ENCODE results near the gene PDCD10.

Gene PDCD10

DNA sequence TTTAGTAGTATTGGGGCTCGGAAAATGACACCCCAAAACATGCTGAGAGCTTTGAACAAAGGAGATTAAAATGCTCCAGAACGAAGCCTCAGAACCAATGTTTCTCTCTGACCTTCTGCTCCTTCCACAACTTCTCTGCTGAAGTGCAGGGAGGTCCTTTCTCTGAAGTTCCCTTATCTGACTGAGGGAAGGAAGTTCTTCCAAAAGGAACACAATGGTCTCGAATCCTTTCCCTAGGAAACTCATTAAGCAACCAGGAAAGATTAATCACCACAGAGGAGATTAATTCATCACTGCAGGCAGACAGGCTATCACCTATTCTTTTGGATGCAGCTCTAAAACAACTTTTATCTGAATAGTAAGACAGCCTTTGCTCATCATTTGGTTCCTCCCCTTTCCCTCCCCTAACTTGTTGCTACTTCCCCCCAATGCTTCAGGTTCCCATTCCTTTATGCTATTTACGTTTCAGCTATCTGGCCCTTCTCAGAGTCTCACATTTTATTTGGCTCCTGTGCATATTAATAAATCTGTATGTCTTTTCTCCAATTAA is 62.7 kb downstream of the PDCD10 start:
- no peak for DNase-seq

DNA sequence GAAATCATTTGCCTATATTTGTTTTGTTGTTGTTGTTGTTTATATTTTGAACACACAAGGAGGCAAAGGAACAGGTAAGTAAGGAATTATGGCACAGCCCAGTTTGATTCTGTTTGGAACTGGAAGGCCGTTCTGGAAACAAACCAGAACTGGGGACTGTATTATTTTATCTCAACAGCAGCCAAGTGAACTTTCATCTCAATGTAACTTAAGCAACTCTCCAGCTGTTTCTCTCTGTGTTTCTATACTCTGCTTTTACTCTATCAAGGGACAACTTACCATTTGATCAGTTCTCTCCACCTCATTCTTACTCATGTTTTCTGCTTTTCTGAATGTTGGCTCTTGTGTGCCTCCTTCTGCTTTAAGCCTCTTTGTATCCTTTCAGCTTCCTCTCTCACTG is 65.0 kb downstream of the PDCD10 start:
- DNase-seq, result no peak

DNA sequence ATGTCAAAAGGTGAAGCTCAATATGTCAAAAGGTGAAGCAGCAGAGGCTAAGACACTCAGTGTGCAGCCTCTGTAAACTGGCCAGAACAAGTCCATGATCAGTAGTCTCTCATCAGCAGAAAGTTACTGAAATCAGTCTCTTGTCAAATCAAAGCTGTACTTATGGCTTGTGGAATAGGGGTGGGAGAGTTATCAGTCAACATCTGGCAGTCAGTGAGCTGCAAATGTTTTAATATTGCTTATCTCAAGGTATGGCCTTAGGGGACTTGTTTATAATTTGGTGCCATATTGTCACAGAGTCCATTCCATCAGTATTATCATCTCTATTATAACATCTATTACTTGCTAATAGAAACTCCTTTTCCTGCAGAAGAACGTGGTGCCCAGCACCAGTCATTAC is 66.0 kb downstream of the PDCD10 start:
- no peak for DNase-seq

DNA sequence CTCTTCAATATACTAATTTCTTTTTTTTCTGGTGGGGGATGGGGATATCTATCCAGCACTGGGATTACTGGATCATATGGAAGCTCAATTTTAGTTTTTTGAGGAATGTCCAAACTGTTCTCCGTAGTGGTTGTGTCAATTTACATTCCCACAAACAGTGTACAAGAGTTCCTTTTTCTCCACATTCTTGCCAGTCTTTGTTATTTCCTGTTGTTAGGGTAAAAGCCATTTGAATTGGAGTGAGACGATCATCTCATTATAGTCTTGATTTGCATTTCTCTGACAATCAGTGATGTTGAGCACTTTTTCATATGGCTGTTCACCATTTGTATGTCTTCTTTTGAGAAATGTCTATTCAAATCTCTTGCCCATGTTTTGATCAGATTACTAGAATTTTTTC is 68.1 kb downstream of the PDCD10 start:
- no peak for DNase-seq

DNA sequence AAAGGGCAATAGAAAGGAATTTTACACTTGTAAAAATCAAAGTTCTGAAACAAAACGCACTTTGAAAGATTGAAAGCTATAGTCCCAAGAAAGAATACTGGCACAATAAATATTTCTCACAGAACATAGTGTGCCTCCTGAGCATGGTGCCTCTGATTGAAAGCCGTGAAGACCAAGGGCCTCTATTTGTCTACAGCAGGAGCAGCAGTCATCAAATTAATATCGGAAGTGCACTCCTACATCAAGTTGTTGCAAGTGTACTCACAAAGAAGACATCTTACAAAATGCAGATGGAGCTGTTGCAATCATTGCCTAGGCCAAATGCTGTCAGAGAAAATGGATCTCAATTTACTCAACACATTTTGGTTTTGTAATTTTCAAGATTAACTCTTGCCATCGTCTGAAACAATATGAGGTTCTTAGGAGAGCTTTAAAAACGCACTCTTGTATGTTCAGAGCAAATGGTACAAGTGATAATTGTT is 71.7 kb downstream of the PDCD10 start:
- no peak for DNase-seq

DNA sequence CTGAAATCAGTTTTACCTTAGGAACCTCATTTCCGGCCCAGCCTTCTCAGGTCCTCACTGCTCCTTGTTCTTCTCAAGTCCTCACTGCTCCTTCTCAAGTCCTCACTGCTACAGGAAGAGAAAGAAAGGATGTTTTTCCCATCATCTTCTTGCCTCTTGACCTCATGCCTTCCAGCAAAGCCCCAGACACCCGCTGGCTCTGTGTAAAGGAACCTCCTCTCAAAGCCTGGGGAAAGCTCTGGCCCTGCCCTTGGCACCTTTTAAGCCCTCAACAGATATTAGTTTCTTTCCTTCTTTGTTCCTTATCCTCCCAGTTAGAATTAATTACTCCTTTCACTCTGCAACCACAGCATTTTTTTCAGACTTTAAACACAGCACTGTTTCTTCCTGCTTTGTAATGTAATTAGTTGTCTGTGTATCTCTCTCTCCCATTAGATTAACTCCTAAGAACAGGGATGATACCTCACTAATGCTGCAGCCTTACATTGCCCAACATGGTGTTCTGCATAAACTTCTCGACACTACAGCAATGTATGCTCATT is 76.9 kb downstream of the PDCD10 start:
- no peak for DNase-seq

DNA sequence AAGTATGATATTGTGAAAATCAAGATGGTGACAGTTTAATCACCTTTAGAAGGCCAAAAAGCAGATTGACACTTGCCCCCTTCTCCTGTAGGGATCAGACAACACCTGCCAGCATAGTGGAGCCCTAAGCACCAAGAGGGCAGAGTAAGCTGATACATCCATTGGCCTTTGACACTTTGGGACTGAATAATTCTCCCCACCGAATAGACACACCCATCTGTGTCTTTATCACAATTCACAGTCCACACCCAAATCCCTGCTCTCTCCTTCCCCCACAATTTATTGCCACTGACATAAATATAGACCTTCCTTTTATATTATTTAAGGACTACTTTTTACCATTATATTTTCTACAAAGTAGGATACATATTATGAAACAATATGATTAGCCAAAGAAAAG is 77.9 kb downstream of the PDCD10 start:
- no peak for DNase-seq

DNA sequence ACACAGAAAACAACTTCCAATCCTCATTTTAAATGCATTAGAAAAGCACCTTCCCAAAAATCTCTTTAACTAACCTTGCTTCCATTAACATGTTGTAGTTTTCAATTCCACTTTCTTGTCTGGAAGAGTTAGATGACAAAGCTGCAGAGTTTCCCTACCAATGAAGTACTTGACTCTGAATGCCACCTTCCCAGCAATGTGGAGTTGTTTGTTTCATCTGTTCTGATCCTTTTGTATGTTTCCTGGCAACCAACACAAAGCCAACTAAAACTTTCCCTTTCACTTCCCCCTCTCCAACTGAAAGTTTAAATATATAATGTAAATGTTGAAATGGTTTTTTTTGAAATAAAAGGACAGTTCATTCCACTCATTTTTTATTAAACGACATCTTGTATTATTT is 80.9 kb downstream of the PDCD10 start, which contains the start of gene WDR49:
Gene WDR49, minus strand, starts transcription at position 183 of the 400 bp plus-strand sequence. CDS start 517 bp downstream, outside the sequence.
- DNase-seq, result no peak

DNA sequence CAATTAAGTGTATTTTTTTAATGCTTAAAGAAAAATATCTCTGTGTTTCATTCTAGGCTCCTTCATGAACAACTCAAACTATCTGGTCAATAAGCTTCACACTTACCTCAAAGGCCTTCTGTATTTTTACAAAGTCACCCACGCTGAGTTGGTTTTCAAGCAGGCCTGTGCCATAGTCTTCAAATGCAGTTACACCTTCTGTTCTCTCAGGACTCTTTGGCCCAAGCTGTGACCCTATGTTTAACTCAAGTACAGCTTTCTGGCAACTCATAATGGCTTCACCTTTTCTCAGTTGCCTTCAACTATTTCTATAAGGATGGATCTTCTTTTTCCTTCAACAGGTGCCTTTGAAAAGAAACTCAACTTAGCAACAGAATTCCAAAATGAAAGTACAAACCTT is 81.5 kb downstream of the PDCD10 start:
- no peak for DNase-seq

DNA sequence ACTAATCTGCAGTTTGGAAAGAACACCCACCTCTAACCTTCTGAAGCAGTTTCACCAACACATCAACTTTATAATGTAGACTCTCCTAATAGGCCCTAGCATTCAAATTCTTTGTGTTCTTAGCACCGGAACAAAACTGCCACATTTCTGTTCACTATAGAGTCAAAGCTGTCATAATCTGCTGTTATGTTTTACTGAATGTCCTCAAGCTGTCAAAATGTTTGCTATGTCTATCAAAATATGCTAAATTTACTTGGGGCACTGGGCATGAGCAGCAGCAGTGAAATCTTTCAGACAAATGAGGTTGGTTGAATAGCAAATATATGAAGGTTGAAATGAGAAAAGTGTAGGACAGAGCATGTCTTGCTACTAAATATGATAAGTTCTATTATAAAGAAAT is 82.9 kb downstream of the PDCD10 start:
- DNase-seq, result no peak

DNA sequence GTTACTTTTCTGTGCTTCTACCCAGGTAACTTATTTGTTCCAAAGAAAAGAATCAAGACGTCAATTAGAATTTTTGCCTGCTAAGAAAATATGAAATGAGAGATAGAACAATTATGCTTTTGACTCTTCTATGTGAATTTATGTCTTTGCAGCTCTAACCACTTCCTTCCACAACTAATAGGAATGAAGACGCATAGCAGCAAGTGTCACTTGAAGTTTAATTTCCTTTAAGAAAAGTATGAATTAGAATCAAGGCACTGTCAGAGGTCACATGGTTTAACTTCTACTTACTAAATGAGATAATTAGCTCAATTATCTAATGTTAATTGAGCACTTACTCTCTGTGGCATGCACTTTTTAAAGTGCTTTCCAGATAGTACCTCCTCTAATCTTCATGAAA is 84.2 kb downstream of the PDCD10 start:
- no peak for DNase-seq

DNA sequence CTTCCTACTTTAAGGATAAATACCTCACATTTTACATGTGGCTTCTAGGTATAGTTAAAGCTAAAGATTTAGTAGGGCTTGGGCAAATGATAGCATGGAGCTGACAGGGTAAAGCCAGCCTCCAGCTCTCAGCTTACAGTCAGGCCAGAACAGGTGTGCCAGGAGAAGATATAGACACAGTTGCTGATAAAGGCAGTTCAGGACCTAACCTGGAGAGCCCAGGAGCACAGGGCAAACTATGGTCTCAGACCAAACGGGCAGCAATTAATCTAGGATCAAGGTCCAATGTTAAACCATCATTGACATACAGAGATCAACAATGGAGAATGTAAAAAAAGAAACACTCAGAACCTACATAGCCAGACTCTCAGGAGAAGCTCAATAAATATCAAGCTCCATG is 84.9 kb downstream of the PDCD10 start:
- DNase-seq, result no peak

DNA sequence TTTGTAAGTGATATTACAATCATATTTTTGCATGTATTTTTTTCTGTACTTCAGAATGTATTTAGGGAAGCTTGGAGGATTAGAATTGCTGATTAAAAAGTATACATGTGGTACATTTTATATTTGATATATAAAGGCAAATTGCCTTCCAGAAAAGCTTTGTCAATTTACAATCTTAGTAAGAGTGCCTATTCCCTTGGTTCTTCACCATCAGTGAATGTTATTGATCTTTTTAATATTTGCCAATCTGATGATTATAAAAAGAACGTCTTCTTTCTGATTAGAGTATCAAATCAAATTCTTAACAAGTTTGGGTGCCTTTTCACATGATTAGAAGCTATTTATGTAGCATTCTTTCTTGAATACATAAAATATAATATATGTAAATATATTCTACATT is 90.1 kb downstream of the PDCD10 start:
- DNase-seq, result no peak

Data from GF-D8 (cell line).